Transverse colon (tissue), 4 donors: ENCODE results near the gene TP73. TPM values are rescaled to one million over a fixed set of nuclear protein-coding genes. Genes with fewer than 3 reads are reported as not detected.

Source experiments
- DNase-seq: peaks from one replicate; pipeline ENCODE4 v3.0.0-alpha.2; 2019
- H3K27ac ChIP-seq, 4 donors: fragments of 200-600 bp; sonication (generic); 2 replicates each; pipeline ENCODE4 v1.5.1; 2016 to 2018; ENCODE audit warnings: inconsistent platforms in 4 of 4
- H3K27me3 ChIP-seq: fragments of 200-600 bp; sonication (generic); 2 replicates; pipeline ENCODE4 v1.5.1; 2017; ENCODE audit warnings: inconsistent platforms
- H3K36me3 ChIP-seq, 4 donors: fragments of 200-600 bp; sonication (generic); 2 replicates each; pipeline ENCODE4 v1.5.1; 2017 to 2019; ENCODE audit warnings: inconsistent platforms in 4 of 4
- H3K4me1 ChIP-seq, 4 donors: fragments of 200-600 bp; sonication (generic); 2 replicates each; pipeline ENCODE4 v1.5.1; 2017 to 2020; ENCODE audit warnings: inconsistent platforms in 4 of 4
- H3K4me3 ChIP-seq, 4 donors: fragments of 200-600 bp; sonication (generic); 1 replicate in 1 of 4; 2 replicates in 3 of 4; pipeline versions ENCODE4 v1.5.1 to v1.6.1; 2017 to 2019; ENCODE audit warnings: inconsistent platforms in 4 of 4
- H3K9me3 ChIP-seq, 2 donors: fragments of 200-600 bp; sonication (generic); 2 replicates each; pipeline ENCODE4 v1.5.1; 2017 to 2019; ENCODE audit warnings: inconsistent platforms in 2 of 2
- EP300 ChIP-seq: sonication (generic); formaldehyde crosslinking; IDR thresholded peaks from one replicate; pipeline ENCODE4 v1.6.1; 2017; ENCODE audit warnings: antibody characterized with exemption, low read depth
- POLR2A ChIP-seq: fragments of 450-650 bp; IDR thresholded peaks from one replicate; pipeline ENCODE4 v1.6.1; 2016; ENCODE audit warnings: antibody characterized with exemption, mild to moderate bottlenecking, moderate library complexity
- POLR2AphosphoS5 ChIP-seq, 3 donors: sonication (generic); formaldehyde crosslinking; IDR thresholded peaks; one replicate each; pipeline ENCODE4 v1.6.1; 2016; ENCODE audit warnings: antibody characterized with exemption in 3 of 3
- WGBS, 2 donors: methylation state at CpG; one replicate each; pipeline ENCODE4 v1.1.5; 2018; ENCODE audit warnings: low coverage in 1 of 2; 5-methylcytosine and 5-hydroxymethylcytosine counted together
- in situ Hi-C, 4 donors: fragments of 200-750 bp; cut with MboI; loops; one replicate each; pipeline versions ENCODE4 v1.15.0 to v1.15.1; 2017; ENCODE audit warnings: low sequenced_read_pairs in 3 of 4, low pct_ligation_motif_present in 1 of 4, low pct_unique_long_range_greater_than_20kb in 1 of 4
- intact Hi-C: fragments of 100-400 bp; cut with DNase I; formaldehyde crosslinking; loops from one replicate; pipeline ENCODE4 v1.15.1; 2023; ENCODE audit warnings: low total_unique reads
- total RNA-seq, 4 donors: library from RNA; depleted of rRNA; stranded (reverse); fragments of >200 nt; gene quantifications; one replicate each; pipeline ENCODE4 v1.1.0, GENCODE V29; 2016
- TF ChIP-seq, protein P1 (sequence below), 5 experiments: fragments of 200-600 bp in 3 of 5; fragments of 450-650 bp in 2 of 5; sonication (generic) in 3 of 5; IDR thresholded peaks; 1 replicate in 2 of 5; 2 replicates in 3 of 5; pipeline ENCODE4 v1.5.1; 2016 to 2017; ENCODE audit warnings: antibody characterized with exemption in 5 of 5, inconsistent platforms in 3 of 5, mild to moderate bottlenecking in 2 of 5, moderate library complexity in 1 of 5

Gene TP73
- total RNA-seq, 4 donors from 2014 or later, result 0.20 to 0.32 TPM; not detected in 2

DNA sequence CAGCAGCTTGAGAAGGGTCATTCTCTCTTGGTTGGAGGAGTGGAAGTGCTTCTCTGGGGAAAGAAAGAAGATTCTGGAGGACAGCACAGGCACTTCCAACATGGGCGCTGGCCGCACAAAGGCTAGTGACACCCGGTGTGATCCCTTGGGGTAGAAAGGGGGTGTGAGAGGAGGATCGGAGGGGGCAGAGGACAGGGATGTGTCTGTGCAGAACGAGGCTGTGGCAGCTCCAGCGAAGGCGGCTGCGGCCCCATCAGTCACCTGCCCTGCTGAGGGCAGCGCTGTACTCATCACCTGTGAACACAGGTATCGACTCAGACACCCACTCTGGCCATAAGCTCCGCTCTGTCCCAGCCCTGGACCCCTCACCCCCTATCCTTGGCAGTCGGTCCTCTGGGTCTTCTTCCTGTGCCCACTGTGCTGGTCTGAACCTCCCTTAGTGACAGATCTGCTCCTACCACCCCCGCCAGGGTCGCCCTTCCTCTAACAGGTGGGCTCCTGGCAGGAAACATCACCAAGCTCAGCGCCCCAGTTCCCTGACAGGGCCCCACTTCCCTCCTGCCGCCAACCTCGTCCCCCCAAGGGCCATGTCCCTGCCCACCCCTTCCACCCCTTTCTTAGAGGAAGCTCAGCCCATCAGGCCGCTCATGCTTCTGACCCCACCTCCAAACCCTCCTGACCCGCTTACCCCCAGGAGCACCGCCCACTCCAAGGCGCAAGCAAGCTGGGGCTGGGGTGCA is 20.1 kb downstream of the TP73 start:
- no peak for DNase-seq
- in situ Hi-C loops, result no loop called here
- Histone ChIP-seq H3K36me3 (no peaks in the 10 kb centered on the region), H3K27me3 (peaks cover 37% of the 10 kb centered on the region), H3K4me3 (no peak overlapping the region), H3K4me1 (peaks cover 0 to 12% (median 9%) of the 10 kb centered on the region in 4 donors), H3K9me3 (no peaks in the 10 kb centered on the region), H3K27ac (no peak overlapping the region)
- intact Hi-C loops, result no loop called here
- TF ChIP-seq, protein P1, sequence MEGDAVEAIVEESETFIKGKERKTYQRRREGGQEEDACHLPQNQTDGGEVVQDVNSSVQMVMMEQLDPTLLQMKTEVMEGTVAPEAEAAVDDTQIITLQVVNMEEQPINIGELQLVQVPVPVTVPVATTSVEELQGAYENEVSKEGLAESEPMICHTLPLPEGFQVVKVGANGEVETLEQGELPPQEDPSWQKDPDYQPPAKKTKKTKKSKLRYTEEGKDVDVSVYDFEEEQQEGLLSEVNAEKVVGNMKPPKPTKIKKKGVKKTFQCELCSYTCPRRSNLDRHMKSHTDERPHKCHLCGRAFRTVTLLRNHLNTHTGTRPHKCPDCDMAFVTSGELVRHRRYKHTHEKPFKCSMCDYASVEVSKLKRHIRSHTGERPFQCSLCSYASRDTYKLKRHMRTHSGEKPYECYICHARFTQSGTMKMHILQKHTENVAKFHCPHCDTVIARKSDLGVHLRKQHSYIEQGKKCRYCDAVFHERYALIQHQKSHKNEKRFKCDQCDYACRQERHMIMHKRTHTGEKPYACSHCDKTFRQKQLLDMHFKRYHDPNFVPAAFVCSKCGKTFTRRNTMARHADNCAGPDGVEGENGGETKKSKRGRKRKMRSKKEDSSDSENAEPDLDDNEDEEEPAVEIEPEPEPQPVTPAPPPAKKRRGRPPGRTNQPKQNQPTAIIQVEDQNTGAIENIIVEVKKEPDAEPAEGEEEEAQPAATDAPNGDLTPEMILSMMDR (IDR thresholded peaks at IDR 0.05), result no peak
- TF ChIP-seq EP300 (no peak), POLR2A (no peak), POLR2AphosphoS5 (IDR thresholded peaks at IDR 0.05) (no peak)
- WGBS, 2 donors, result 76 to 78% methylated on average over 9 to 21 of the region's 21 CpGs

- Histone ChIP-seq H3K4me3 (no peak overlapping the region), H3K9me3 (no peaks in the 10 kb centered on the region), H3K27ac (no peak overlapping the region), H3K27me3 (peaks cover 37% of the 10 kb centered on the region), H3K4me1 (peaks cover 0 to 10% (median 9%) of the 10 kb centered on the region in 4 donors), H3K36me3 (no peaks in the 10 kb centered on the region)
- TF ChIP-seq, protein P1 (IDR thresholded peaks at IDR 0.05), result no peak
- TF ChIP-seq POLR2A, result no peak
- TF ChIP-seq EP300, result no peak
- no peak for TF ChIP-seq POLR2AphosphoS5 (IDR thresholded peaks at IDR 0.05)
- WGBS, 2 donors, result 48% methylated on average over 17 of the region's 17 CpGs; no CpG with 5 or more reads in 1 of the 2 donors
- DNase-seq, result no peak
- intact Hi-C loops (no loop called here), in situ Hi-C loops (no loop called here)
Observed at GRCh38 chr1:3672971-3673361, 20.6 kb downstream of the TP73 start.

GRCh38 chr1:3673381-3674099 is 21.2 kb downstream of the TP73 start:
- no peaks in the 10 kb centered on the region for H3K9me3 ChIP-seq
- no peak overlapping the region for H3K27ac ChIP-seq
- in situ Hi-C loops, result no loop called here
- no peak for DNase-seq
- 66 to 86% methylated on average over 4 to 25 of the region's 25 CpGs for WGBS, 2 donors
- peaks cover 0 to 9% (median 7%) of the 10 kb centered on the region in 4 donors for H3K4me1 ChIP-seq
- H3K36me3 ChIP-seq, result no peaks in the 10 kb centered on the region
- H3K27me3 ChIP-seq, result peaks cover 37% of the 10 kb centered on the region
- no peak for TF ChIP-seq EP300
- no peak for TF ChIP-seq POLR2AphosphoS5 (IDR thresholded peaks at IDR 0.05)
- no peak overlapping the region for H3K4me3 ChIP-seq
- intact Hi-C loops, result no loop called here

- TF ChIP-seq POLR2A (no peak), EP300 (no peak), POLR2AphosphoS5 (IDR thresholded peaks at IDR 0.05) (no peak)
- TF ChIP-seq, protein P1 (IDR thresholded peaks at IDR 0.05), result no peak
- peaks cover 37% of the 10 kb centered on the region for H3K27me3 ChIP-seq
- DNase-seq, result no peak
- intact Hi-C loops, result no loop called here
- H3K9me3 ChIP-seq, result no peaks in the 10 kb centered on the region
- no peaks in the 10 kb centered on the region for H3K36me3 ChIP-seq
- H3K4me1 ChIP-seq, result peaks cover 0 to 3% (median under 1%) of the 10 kb centered on the region in 4 donors
- in situ Hi-C loops, result no loop called here
- H3K4me3 ChIP-seq, result peak overlapping the region in 1 of 4 donors; percentile 14
- WGBS, 2 donors, result 45% methylated on average over 21 of the region's 30 CpGs; no CpG with 5 or more reads in 1 of the 2 donors
- H3K27ac ChIP-seq, result no peak overlapping the region
Observed at GRCh38 chr1:3674100-3675094, 22.1 kb downstream of the TP73 start.
